Neural cell (in vitro differentiated cells): Measurements from ENCODE around the gene RALGPS1.

Source experiments
- CTCF ChIP-seq: fragments of 450-650 bp; IDR thresholded peaks from 2 replicates; pipeline ENCODE4 v1.5.1; 2014; ENCODE audit warnings: antibody characterized with exemption, mild to moderate bottlenecking, moderate library complexity; ENCODE audit not compliant: poor library complexity, severe bottlenecking
- EZH2 ChIP-seq: fragments of 200-600, 300-800 bp; shearing (Covaris generic), sonication (generic); IDR thresholded peaks from 2 replicates; pipeline ENCODE4 v1.6.1; 2014; ENCODE audit warnings: antibody characterized with exemption, low read length, borderline replicate concordance, mild to moderate bottlenecking; ENCODE audit not compliant: insufficient read depth, poor library complexity, severe bottlenecking
- REST ChIP-seq: IDR thresholded peaks from 2 replicates; pipeline ENCODE4 v1.6.1; 2012; ENCODE audit warnings: borderline replicate concordance

GRCh38 chr9:127053960-127054359, 139.4 kb downstream of the RALGPS1 start:
- TF ChIP-seq CTCF = no peak
- no peak for TF ChIP-seq REST
- no peak for TF ChIP-seq EZH2
